Measurements from ENCODE around the gene THOP1.

- no peak for TF ChIP-seq CTCF (IDR thresholded peaks at IDR 0.05)
- TF ChIP-seq POLR2A (IDR thresholded peaks at IDR 0.05): no peak
- TF ChIP-seq EP300 (IDR thresholded peaks at IDR 0.05): no peak
Observed at GRCh38 chr19:2763687-2764086, 21.6 kb upstream of the THOP1 start.

All from ovary (tissue), 3 donors.